ENCODE data around the gene PER3. TPM values are rescaled to one million over a fixed set of nuclear protein-coding genes. Genes with fewer than 3 reads are reported as not detected.

The PER3 gene
- total and polyA plus RNA-seq, 10 of the 15 experiments (the other 5 are each of a cell fraction or from before 2014, with no cell fraction given): 0.06 to 0.64 (median 0.13) TPM; not detected in 1

DNA sequence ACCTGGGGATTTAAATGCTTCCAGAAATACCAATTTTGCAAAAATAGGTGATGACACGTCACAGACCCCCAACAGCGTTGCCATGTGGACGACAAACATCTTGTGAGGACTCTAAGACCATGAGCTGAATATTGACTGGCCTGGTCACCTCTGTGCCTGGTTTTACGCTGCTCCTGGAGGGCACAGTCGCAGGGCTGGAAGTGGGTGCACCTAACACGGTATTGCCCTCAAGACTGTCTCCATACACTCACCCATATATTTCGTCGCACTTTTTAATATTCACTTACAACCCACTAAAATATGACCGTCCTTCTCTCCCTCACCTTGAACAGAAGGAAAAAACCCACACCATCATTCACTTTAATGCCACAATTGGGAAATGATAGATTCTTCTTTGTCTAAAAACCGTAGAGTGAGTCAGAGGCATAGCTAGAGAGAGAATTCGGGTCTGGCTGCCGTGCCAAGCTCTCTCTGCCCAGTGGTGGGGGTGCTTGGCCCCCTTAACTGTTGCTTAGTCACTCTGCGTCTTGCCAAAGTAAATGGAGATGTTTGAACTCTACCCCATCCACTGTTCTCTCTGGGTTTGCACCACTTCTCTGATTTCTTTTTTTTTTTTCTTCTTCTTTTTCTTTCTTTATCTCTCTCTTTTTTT, 109.6 kb downstream of the PER3 start:
- ATAC-seq: no peak
- no peaks in the 10 kb centered on the region for H3K36me3 ChIP-seq (ENCODE audit: control insufficient read depth in 2 of 2, insufficient read depth in 2 of 2, low read length in 1 of 2)
- TF ChIP-seq LARP7 (IDR thresholded peaks at IDR 0.05) (no peak), TCF7 (IDR thresholded peaks at IDR 0.05; ENCODE audit: borderline replicate concordance) (no peak), BMI1 (IDR thresholded peaks at IDR 0.05; ENCODE audit: borderline replicate concordance) (no peak), HDGF (IDR thresholded peaks at IDR 0.05) (no peak), POLR2AphosphoS2 (IDR thresholded peaks at IDR 0.05; ENCODE audit: low read depth, low read length) (no peak), RAD51 (IDR thresholded peaks at IDR 0.05) (no peak), E2F4 (IDR thresholded peaks at IDR 0.05; ENCODE audit: low read depth, low read length) (no peak), CEBPB (IDR thresholded peaks at IDR 0.05; ENCODE audit: borderline replicate concordance in 1 of 2, low read depth in 2 of 2, low read length in 2 of 2) (no peak), EGR1 (IDR thresholded peaks at IDR 0.05; ENCODE audit: borderline replicate concordance in 1 of 2, low read depth in 2 of 2, low read length in 2 of 2) (no peak), RCOR1 (conservative IDR thresholded peaks at IDR 0.05; ENCODE audit: low read depth, low read length) (no peak), POLR2A (IDR thresholded peaks at IDR 0.05; ENCODE audit: low read depth, low read length) (no peak), PAX5 (IDR thresholded peaks at IDR 0.05; ENCODE audit: borderline replicate concordance, low read depth, low read length) (no peak)
- TF ChIP-seq, protein P1, sequence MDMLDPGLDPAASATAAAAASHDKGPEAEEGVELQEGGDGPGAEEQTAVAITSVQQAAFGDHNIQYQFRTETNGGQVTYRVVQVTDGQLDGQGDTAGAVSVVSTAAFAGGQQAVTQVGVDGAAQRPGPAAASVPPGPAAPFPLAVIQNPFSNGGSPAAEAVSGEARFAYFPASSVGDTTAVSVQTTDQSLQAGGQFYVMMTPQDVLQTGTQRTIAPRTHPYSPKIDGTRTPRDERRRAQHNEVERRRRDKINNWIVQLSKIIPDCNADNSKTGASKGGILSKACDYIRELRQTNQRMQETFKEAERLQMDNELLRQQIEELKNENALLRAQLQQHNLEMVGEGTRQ (IDR thresholded peaks at IDR 0.05; ENCODE audit: borderline replicate concordance, low read depth, low read length): no peak
- TF ChIP-seq, protein P2, sequence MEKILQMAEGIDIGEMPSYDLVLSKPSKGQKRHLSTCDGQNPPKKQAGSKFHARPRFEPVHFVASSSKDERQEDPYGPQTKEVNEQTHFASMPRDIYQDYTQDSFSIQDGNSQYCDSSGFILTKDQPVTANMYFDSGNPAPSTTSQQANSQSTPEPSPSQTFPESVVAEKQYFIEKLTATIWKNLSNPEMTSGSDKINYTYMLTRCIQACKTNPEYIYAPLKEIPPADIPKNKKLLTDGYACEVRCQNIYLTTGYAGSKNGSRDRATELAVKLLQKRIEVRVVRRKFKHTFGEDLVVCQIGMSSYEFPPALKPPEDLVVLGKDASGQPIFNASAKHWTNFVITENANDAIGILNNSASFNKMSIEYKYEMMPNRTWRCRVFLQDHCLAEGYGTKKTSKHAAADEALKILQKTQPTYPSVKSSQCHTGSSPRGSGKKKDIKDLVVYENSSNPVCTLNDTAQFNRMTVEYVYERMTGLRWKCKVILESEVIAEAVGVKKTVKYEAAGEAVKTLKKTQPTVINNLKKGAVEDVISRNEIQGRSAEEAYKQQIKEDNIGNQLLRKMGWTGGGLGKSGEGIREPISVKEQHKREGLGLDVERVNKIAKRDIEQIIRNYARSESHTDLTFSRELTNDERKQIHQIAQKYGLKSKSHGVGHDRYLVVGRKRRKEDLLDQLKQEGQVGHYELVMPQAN (conservative IDR thresholded peaks at IDR 0.05): no peak
- TF ChIP-seq, protein P3, sequence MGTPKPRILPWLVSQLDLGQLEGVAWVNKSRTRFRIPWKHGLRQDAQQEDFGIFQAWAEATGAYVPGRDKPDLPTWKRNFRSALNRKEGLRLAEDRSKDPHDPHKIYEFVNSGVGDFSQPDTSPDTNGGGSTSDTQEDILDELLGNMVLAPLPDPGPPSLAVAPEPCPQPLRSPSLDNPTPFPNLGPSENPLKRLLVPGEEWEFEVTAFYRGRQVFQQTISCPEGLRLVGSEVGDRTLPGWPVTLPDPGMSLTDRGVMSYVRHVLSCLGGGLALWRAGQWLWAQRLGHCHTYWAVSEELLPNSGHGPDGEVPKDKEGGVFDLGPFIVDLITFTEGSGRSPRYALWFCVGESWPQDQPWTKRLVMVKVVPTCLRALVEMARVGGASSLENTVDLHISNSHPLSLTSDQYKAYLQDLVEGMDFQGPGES (IDR thresholded peaks at IDR 0.05): no peak
- intact Hi-C loops (cut with micrococcal nuclease; ENCODE audit: unreplicated experiment): no loop called here
- ChIA-PET RAD21 (ENCODE audit: unreplicated experiment) (no interaction called here), CTCF (no interaction called here), SMC1A (ENCODE audit: uncharacterized antibody, unreplicated experiment) (no interaction called here), POLR2A (interaction anchor here (0.7 kb wide), 1 partner anchor 59 kb away, joined by 3 read pairs; no protein-coding TSS in a partner anchor)
- no peaks in the 10 kb centered on the region for H4K20me1 ChIP-seq (ENCODE audit: control insufficient read depth, insufficient read depth)
- 19% methylated on average over 13 of the region's 13 CpGs for WGBS (ENCODE audit: insufficient coverage, insufficient replicate concordance, low lambda C conversion rate, missing lambda C conversion rate)
- no peaks in the 10 kb centered on the region; a peak in 1 of 4 replicates for H3K27me3 ChIP-seq (replicated peaks in 1 of 2; ENCODE audit: control insufficient read depth in 2 of 2, insufficient read depth in 2 of 2, low read length in 1 of 2)
- H2AFZ ChIP-seq (ENCODE audit: control insufficient read depth, low read depth, low read length): no peak overlapping the region
- no TSS peak for BruUV-seq (replicated peaks)
- no peaks in the 10 kb centered on the region for H3K79me2 ChIP-seq (ENCODE audit: control insufficient read depth, insufficient read depth, low read length)
- H3K9me3 ChIP-seq (replicated peaks; ENCODE audit: control insufficient read depth, insufficient read depth, low read length): no peaks in the 10 kb centered on the region
- H3K4me2 ChIP-seq (ENCODE audit: control insufficient read depth, insufficient read depth): no peak overlapping the region
- no peak overlapping the region for H3K27ac ChIP-seq (ENCODE audit: control insufficient read depth, insufficient read depth)
- FAIRE-seq: no peak
- H3K4me1 ChIP-seq (ENCODE audit: control insufficient read depth, insufficient read depth, low read length): no peaks in the 10 kb centered on the region
- no peak overlapping the region for H3K9ac ChIP-seq (ENCODE audit: control insufficient read depth, insufficient read depth, low read length)
- no peak for DNase-seq (ENCODE audit: low read depth, low spot score)
- H3K4me3 ChIP-seq: no peak overlapping the region
- in situ Hi-C loops (cut with MboI): no loop called here
